Measurements from ENCODE around the gene MAPK13. TPM values are rescaled to one million over a fixed set of nuclear protein-coding genes. Genes with fewer than 3 reads are reported as not detected.

Gene MAPK13
- total RNA-seq, 3 donors from 2014 or later (not counting 1 experiment from before 2014, with no cell fraction given), result 39.4 to 52.1 (median 49.9) TPM

GRCh38 chr6:36130667-36131510 lies 576 bp downstream of the MAPK13 start:
- no peaks in the 10 kb centered on the region for H3K9me3 Mint-ChIP-seq
- peak; percentile 54 to 69 (median 59) for ATAC-seq
- peaks cover 64% of the 10 kb centered on the region for H3K4me1 ChIP-seq (ENCODE audit: control insufficient read depth, insufficient read depth, low read length)
- intact Hi-C loops (cut with micrococcal nuclease), result loop anchor here (1.0 to 2.0 kb wide), 2 partner anchors 36 to 104 kb away; partner anchors contain the start of gene MAPK14
- H3K27ac Mint-ChIP-seq, result peak overlapping the region; percentile 85 to 93
- DNase-seq, result peak; percentile 71 to 73
- H3K27ac ChIP-seq (ENCODE audit: low read length), result peak overlapping the region; percentile 90
- H3K36me3 Mint-ChIP-seq, result no peaks in the 10 kb centered on the region
- peaks cover 7% of the 10 kb centered on the region for H3K36me3 ChIP-seq (ENCODE audit: control insufficient read depth, insufficient read depth, low read length)
- H3K9me3 ChIP-seq (ENCODE audit: control insufficient read depth, insufficient read depth, low read length), result no peaks in the 10 kb centered on the region
- H3K27me3 ChIP-seq (ENCODE audit: control insufficient read depth, insufficient read depth, low read length), result no peaks in the 10 kb centered on the region
- H3K4me3 Mint-ChIP-seq, result peak overlapping the region; percentile 85
- TF ChIP-seq CTCF (IDR thresholded peaks at IDR 0.05), result no peak
- peaks cover 44 to 80% of the 10 kb centered on the region in 2 donors for H3K4me1 Mint-ChIP-seq
- H3K4me3 ChIP-seq (ENCODE audit: low read length), result peak overlapping the region; percentile 61
- 6% methylated on average over 52 of the region's 52 CpGs for WGBS (ENCODE audit: insufficient coverage)
- H3K27me3 Mint-ChIP-seq (ENCODE audit: low read depth in 2 of 2), result no peaks in the 10 kb centered on the region

- Mint-ChIP-seq H3K27me3 (ENCODE audit: low read depth in 2 of 2) (no peaks in the 10 kb centered on the region), H3K4me1 (peaks cover 36 to 72% of the 10 kb centered on the region in 2 donors), H3K27ac (peak overlapping the region; percentile 85 to 93), H3K4me3 (peak overlapping the region; percentile 85), H3K9me3 (no peaks in the 10 kb centered on the region), H3K36me3 (no peaks in the 10 kb centered on the region)
- ATAC-seq, result peak; percentile 69 to 73 (median 70)
- Histone ChIP-seq H3K27ac (ENCODE audit: low read length) (peak overlapping the region; percentile 90), H3K36me3 (ENCODE audit: control insufficient read depth, insufficient read depth, low read length) (peaks cover 15% of the 10 kb centered on the region), H3K4me1 (ENCODE audit: control insufficient read depth, insufficient read depth, low read length) (peaks cover 56% of the 10 kb centered on the region), H3K27me3 (ENCODE audit: control insufficient read depth, insufficient read depth, low read length) (no peaks in the 10 kb centered on the region), H3K4me3 (ENCODE audit: low read length) (peak overlapping the region; percentile 61), H3K9me3 (ENCODE audit: control insufficient read depth, insufficient read depth, low read length) (no peaks in the 10 kb centered on the region)
- intact Hi-C loops (cut with micrococcal nuclease), result loop anchor here (2.0 kb wide), 1 partner anchor 37 kb away; no protein-coding TSS in a partner anchor
- TF ChIP-seq CTCF (IDR thresholded peaks at IDR 0.05), result no peak
- peak in 1 of 2 donors; percentile 74 for DNase-seq
- WGBS (ENCODE audit: insufficient coverage), result 2% methylated on average over 8 of the region's 8 CpGs
These were observed 1.4 kb downstream of the MAPK13 start for GRCh38 chr6:36131511-36132245.

GRCh38 chr6:36132246-36132895 lies 2.1 kb downstream of the MAPK13 start:
- Histone ChIP-seq H3K4me3 (ENCODE audit: low read length) (peak overlapping the region; percentile 61), H3K27ac (ENCODE audit: low read length) (peak overlapping the region; percentile 90), H3K27me3 (ENCODE audit: control insufficient read depth, insufficient read depth, low read length) (no peaks in the 10 kb centered on the region), H3K4me1 (ENCODE audit: control insufficient read depth, insufficient read depth, low read length) (peaks cover 49% of the 10 kb centered on the region), H3K9me3 (ENCODE audit: control insufficient read depth, insufficient read depth, low read length) (no peaks in the 10 kb centered on the region), H3K36me3 (ENCODE audit: control insufficient read depth, insufficient read depth, low read length) (peaks cover 19% of the 10 kb centered on the region)
- Mint-ChIP-seq H3K27ac (peak overlapping the region; percentile 85 to 93), H3K9me3 (no peaks in the 10 kb centered on the region), H3K4me3 (peak overlapping the region; percentile 50), H3K27me3 (ENCODE audit: low read depth in 2 of 2) (no peaks in the 10 kb centered on the region), H3K36me3 (no peaks in the 10 kb centered on the region), H3K4me1 (peaks cover 30 to 65% of the 10 kb centered on the region in 2 donors)
- intact Hi-C loops (cut with micrococcal nuclease), result no loop called here
- DNase-seq (no peak), ATAC-seq (no peak)
- 94% methylated on average over 5 of the region's 5 CpGs for WGBS (ENCODE audit: insufficient coverage)
- TF ChIP-seq CTCF (IDR thresholded peaks at IDR 0.05), result no peak

All from natural killer cell (primary cell).